GM21786 (cell line): ENCODE results near the gene SLC20A1.
"Not testable (repeated sequence)": the region's sequence is repeated elsewhere in the genome, so short reads cannot be mapped to it uniquely, and the experiment has no call there.

Experiments used
- ATAC-seq: cut with Tn5 transposase; IDR thresholded peaks from one replicate; pipeline ENCODE4 v1.9.1; 2021; ENCODE audit not compliant: unreplicated experiment

Gene SLC20A1, protein sequence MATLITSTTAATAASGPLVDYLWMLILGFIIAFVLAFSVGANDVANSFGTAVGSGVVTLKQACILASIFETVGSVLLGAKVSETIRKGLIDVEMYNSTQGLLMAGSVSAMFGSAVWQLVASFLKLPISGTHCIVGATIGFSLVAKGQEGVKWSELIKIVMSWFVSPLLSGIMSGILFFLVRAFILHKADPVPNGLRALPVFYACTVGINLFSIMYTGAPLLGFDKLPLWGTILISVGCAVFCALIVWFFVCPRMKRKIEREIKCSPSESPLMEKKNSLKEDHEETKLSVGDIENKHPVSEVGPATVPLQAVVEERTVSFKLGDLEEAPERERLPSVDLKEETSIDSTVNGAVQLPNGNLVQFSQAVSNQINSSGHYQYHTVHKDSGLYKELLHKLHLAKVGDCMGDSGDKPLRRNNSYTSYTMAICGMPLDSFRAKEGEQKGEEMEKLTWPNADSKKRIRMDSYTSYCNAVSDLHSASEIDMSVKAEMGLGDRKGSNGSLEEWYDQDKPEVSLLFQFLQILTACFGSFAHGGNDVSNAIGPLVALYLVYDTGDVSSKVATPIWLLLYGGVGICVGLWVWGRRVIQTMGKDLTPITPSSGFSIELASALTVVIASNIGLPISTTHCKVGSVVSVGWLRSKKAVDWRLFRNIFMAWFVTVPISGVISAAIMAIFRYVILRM

DNA sequence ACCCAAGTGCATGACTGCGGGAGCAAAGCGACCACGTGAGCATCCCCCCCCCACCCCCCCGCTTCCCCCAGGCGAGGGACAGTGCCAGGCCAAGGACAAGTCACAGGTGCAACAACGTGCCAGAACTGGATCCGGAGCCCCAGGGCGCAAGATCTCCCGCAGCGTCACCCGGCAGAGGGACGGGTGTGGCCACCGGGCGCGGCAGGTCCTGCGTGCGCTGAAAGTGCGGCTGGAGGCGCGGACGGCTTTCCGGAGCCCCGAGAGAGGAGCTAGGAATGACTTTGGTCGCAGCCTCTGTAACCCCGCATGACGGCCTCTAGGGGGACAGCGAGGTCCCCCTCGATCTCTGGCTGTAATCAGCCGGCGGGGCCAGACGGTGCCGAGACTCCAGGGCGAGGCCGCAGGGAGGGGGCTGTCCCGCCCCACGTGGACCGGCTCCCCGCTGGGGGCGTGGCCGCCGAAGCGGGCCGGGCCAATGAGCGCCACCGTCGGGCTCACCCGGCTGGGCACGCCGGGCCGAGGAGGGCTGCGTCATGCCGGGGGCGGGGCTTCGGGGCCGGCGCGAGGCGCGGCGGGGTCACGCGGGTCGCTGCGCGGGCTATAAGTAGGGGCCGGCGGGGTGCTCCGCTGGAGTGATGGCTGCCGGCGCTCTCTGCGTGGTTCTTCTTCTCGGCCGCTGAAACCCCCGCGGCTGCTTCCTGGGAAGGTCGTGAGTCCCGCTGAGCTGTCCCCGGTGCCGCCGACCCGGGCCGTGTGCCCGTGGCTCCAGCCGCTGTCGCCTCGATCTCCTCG, at the start of gene SLC20A1:
SLC20A1 (plus strand) TSS at position 630 of the 792 bp plus-strand sequence. CDS start 890 bp downstream, outside the sequence.
- ATAC-seq = peak; percentile 86

DNA sequence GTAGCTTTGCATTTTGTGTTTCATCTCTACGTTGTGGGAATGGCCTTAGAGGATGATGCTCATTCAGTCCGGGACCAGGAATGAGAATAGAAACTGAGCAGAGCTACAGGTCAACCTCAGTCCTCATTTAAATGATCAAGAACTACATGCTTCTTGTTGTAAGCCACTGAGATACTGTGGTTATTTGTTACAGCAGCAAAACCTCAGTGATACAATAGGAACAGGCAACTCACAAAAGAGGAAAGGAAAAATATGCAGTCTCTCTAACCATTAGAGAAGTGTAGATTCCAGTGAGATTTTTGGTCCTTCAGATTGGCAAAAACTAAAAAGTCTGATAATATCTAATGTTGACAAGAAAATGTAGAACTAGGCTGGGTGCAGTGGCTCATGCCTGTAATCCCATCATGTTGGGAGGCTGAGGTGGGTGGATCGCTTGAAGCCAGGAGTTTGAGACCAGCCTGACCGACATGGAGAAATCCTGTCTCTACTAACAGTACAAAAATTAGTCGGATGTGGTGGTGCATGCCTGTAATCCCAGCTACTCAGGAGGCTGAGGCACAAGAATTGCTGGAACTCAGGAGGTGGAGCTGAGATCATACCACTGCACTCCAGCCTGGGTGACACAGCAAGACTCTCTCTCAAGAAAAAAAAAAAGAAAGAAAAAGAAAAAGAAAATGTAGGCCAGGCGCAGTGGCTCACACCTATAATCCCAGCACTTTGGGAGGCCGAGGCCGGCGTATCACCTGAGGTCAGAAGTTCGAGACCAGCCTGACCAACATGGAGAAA, 48.0 kb upstream of the SLC20A1 start:
- no peak for ATAC-seq

DNA sequence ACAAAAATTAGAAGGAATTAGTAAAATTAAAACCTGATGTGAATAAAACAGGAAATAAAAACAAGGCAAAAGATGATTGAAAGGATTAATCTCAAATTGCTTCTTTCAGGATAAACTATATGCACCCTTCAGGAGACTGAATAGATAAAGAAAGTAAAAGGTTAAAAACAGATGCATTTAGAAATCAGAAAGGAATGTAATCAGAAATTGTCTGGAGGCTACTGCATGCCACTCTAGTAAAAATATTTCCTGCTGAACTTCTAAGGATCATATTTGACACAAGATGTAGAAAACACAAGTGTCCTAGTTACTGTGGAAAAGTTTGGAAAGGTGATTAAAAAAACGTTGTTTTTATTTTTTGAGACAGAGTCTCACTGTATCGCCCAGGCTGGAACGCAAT, 45.1 kb upstream of the SLC20A1 start:
- no peak for ATAC-seq

DNA sequence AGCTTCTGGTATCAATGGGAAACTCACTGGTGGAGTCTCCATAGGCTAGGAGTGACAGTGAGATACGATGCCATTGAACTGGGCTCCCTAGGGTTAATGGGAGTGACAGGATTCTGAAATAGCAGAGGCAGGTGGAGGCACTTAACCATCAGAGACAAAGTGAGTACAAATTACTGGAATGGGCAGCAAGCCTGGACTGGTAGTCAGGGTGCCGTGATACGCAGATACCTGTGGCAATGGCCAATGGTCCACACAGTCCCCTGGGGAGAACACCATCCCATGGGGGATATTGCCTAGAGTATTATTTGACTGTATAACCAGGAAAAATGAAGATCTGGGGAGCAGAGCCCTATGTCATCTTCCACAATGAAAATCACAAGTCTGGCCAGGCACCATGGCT, 44.0 kb upstream of the SLC20A1 start:
- no peak for ATAC-seq

DNA sequence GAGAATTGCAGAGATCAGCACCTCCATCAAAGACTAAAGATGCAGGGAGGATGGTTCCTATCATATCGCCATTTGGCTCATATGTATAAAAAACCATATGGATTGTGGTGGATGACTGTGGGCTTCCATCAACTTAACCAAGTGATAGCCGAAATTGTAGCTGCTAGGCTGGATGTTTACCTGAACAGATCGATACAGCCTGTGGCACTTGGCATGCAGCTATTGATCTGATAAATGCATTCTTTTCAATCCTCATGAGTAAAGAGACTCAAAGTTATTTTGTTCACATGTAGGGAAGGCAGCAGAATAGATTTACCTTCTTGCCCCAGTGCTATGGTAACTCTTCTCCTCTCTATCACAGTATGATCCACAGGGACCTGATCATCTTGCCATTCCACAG, 42.8 kb upstream of the SLC20A1 start:
- ATAC-seq = no peak

DNA sequence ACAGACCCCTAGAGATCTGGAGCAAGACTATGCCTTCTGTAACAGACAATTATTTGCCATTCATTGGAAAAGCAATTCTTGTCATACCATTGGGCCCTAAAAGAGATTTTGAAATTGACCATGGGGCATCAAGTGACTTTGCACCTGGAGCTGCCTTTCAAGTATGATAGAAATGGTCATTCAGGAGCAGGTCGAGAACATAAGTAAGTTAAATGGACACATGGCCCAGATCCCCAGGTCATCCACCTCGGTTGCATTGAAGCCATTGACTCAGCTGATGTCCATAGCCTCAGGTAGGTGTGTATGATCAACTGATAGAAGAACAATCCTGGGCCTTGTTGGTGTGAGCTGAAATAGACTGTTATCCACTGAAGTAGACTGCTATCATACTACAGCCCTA, 42.0 kb upstream of the SLC20A1 start:
- no peak for ATAC-seq

DNA sequence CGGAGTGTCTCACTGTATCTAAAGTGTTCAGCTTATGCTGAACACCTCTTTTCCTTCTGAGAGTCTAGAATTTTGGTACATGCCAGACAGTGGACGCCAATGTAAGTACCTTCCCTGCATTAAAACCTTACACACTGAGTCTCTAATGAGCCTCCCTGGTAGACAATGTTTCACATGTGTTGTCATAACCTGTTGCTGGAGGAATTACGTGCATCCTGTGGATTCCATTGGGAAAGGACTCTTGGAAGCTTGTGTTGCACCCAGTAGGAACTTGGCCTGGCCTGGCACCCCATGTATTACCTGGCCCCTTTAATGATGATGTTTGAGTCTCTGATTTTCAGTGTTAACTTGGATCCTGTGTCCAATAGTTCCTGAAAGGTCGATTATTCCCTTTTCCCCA, 40.8 kb upstream of the SLC20A1 start:
- no peak for ATAC-seq

DNA sequence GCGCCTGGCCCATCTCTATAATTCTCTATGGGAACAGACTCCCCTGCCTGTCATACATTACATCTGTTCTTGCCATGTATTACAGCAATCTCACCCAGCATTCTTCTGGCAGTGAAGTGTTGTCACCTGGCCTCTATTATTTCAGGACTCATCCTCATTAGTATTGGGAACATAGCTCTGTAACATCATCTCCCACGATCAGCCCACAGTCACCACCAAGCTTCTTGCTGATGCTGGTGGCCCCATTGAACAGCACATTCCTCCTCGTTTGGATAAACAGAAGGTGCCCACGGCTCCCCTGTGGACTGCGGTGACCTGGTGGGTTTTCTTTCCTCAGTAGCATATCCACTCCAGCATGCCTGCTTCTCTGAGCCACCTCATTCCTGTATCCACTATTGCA, 39.8 kb upstream of the SLC20A1 start:
- no peak for ATAC-seq

DNA sequence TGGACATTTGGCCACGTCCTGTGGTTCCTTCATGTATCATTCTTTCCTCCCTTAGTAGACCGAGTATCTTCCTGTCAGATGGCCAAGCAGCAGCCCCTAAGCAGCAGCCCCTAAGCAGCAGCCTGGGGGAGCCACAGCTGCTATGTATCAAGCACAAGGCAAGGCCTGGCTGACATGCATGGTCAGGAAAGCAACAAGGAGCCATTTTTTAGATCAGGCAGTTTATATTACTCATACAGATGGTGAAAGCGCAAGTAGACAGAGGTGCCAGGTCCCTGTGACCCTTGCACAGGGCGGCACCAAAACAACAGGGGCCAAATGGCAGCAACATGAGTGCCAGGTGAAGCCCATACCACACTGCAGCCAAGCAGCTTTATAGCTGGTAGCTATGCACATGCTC, 39.2 kb upstream of the SLC20A1 start:
- ATAC-seq = no peak

DNA sequence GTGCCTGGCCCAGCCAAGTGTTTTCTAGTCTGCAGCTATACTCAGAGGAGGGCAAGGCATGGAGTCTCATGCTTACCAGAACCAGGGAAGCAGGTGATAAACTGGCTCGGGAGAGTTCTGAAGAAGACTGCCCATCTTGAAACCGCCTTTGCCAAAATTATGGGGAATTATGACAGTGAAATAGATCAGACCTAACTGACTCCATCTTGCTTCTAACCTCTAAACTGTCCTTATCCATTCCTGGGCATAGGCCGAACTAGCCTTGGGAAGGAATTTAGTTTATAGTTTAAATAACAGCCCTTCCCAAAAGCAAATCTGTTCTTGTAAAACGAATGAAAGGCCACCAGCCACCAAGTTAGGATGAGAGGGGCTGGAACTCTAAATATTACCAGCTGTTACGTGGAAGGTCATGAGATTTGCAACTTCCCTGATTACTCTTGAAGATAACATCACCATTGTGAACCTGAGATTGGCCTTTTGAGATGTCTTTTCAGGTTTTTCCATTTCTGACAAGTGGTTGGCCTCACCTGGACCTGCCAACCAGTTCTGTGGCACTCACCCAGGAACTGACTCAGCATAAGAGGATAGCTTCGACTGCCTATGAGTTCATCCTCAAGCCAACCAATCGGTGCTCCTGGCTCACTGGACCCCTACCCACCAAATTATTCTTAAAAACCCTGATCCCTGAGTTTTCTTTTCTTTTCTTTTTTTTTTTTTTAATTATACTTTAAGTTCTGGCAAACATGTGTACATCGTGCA, 37.9 kb upstream of the SLC20A1 start:
- ATAC-seq = no peak

DNA sequence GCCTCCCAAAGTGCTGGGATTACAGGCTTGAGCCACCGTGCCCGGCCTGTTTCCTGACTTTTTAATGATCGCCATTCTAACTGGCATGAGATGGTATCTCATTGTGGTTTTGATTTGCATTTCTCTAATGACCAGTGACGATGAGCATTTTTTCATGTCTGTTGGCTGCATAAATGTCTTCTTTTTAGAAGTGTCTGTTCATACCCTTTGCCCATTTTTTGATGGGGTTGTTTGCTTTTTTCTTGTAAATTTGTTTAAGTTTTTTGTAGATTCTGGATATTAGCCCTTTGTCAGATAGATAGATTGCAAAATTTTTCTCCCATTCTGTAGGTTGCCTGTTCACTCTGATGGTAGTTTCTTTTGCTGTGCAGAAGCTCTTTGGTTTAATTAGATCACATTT, 36.4 kb upstream of the SLC20A1 start:
- ATAC-seq = not testable (repeated sequence)

DNA sequence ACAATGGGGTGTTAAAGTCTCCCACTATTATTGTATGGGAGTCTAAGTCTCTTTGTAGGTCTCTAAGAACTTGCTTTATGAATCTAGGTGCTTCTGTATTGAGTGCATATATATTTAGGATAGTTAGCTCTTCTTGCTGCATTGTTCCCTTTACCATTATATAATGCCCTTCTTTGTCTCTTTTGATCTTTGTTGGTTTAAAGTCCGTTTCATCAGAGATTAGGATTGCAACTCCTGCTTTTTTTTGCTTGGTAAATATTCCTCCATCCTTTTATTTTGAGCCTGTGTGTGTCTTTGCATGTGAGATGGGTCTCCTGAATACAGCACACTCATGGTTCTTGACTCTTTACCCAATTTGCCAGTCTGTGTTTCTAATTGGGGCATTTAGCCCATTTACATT, 33.5 kb upstream of the SLC20A1 start:
- ATAC-seq = not testable (repeated sequence)

DNA sequence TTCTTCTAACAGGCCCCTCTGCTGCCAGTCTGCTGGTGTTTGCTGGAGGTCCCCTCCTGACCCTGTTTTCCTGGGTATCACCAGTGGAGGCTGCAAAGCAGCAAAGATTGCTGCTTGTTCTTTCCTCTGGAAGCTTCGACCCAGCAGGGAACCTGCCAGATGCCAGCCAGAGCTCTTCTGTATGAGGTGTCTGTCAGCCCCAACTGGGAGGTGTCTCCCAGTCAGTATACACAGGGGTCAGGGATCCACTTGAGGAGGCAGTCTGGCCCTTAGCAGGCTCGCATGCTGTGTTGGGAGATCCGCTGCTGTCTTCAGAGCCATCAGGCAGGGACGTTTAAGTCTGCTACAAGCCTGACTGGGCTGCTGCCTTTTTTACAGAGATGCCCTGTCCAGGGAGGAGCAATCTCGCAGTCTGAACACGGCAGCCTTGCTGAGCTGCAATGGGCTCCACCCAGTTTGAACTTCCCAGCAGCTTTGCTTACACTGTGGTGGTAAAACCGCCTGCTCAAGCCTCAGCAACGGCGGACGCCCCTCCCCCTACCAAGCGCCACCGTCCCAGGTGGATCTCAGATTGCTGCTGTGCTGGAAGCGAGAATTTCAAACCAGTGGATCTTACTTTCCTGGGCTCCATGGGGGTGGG, 31.4 kb upstream of the SLC20A1 start:
- no peak for ATAC-seq

DNA sequence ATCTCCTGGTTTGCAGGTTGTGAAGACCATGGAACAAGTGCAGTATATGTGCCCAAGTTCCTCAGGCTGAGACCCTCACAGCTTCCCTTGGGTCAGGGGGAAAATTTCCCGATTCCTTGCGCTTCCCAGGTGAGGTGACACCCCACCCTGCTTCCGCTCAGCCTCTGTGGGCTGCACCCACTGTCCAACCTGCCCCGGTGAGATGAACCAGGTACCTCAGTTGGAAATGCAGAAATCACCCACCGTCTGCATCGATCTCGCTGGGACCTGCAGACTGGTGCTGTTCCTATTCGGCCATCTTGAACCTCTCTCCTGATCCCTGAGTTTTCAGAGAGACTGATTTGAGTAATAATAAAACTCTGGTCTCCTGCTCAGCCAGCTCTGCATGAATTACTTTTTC, 30.7 kb upstream of the SLC20A1 start:
- no peak for ATAC-seq

DNA sequence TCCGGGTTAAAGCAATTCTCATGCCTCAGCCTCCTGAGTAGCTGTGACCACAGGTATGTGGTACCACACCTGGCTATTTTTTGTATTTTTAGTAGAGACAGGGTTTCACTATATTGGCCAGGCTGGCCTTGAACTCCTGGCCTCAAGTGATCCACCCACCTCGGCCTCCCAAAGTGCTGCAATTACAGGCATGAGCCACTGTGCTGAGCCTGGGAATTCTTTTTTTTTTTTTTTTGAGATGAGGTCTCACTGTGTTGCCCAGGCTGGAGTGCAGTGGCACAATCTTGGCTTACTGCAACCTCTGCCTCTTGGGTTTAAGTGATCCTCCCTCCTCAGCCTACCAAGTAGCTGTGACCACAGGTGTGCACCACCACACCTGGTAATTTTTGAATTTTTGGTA, 29.9 kb upstream of the SLC20A1 start:
- not testable (repeated sequence) for ATAC-seq

DNA sequence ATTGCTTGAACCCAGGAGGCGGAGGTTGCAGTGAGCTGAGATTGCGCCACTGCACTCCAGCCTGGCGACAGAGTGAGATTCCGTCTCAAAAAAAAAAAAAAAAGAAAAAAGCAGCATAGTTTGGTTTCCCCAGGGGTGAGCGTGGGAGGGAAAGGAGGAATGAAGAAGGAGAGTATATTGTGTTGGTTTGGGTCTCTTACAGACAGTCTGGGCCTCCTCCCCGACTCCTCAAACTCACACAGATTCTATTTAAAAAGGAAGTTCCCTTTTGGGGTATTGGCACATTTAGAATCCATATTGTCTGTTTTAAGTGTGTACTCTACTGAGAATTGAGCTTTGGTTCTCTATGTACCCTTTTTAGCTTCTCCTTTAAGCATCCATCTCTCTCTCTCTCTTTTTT, 27.4 kb upstream of the SLC20A1 start:
- no peak for ATAC-seq

DNA sequence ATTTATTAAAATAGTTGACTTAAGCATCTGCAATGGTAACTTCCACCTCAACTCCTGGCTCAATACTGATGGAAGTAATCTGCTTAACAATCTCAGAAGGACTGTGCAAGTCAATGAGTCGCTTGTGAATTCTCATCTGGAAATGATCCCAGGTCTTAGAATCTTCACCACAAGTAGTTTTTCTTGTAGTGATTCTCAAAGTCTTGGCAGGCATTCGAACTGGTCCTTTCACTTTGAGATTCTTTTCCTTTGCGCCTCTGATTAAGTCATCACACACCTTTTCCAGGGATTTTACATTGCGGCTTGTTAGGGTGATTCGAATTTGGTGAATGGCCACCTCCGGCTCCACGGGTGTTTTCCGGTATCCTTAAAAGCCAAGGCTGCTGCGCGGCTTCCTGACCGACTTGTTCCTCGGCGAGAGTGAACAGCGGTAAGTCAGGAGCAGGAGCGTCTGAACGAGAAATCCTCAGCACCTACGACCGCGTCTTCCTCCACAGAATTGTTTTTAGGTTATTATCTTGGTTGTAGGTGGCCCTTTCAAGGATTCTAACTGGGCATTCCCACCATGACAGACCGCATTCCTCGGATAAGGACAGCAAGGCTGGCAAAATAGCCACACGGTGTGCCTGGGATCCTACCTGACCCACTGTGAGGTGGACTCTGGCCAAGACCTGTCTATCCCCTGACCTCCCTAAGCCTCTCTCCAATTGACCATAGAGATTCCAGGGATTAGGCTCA, 23.8 kb upstream of the SLC20A1 start:
- no peak for ATAC-seq

DNA sequence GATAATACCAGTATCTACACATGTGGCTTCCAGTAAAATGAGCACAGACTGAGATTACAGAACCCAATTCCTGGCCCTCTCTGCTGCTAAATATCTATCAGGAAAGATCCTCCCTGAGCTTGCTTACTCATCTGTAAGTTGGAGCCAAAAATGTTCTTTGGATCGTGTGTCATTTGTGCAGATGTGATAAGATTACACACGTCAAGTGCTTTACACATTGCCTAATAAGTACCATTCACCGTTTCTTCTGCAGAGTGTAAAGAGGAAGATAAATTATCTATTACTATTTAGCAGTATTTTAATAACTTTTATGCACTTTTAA, 23.2 kb upstream of the SLC20A1 start:
- no peak for ATAC-seq
